Neural cell (in vitro differentiated cells): ENCODE results near the gene FNDC1. TPM values are rescaled to one million over a fixed set of nuclear protein-coding genes. Genes with fewer than 3 reads are reported as not detected.

Source experiments
- H2AFZ ChIP-seq: fragments of 200-600, 300-800 bp; sonication (generic), shearing (Covaris generic); 2 replicates; pipeline ENCODE4 v1.6.0; 2014; ENCODE audit warnings: low read depth, mild to moderate bottlenecking, antibody characterized with exemption, low read length, moderate library complexity
- H3F3A ChIP-seq: fragments of 200-600 bp; shearing (Covaris generic); 2 replicates; pipeline ENCODE4 v1.6.1; 2016; ENCODE audit warnings: mild to moderate bottlenecking, moderate library complexity, mixed read lengths, antibody characterized with exemption, low read length; ENCODE audit not compliant: insufficient read depth, poor library complexity, severe bottlenecking
- H3K27ac ChIP-seq: fragments of 200-600, 300-800 bp; sonication (generic), shearing (Covaris generic); 2 replicates; pipeline ENCODE4 v1.5.1; 2014; ENCODE audit warnings: mild to moderate bottlenecking, low read length, moderate library complexity
- H3K27me3 ChIP-seq: fragments of 300-800, 200-600 bp; sonication (generic), shearing (Covaris generic); 2 replicates; pipeline ENCODE4 v1.6.0; 2014; ENCODE audit warnings: mild to moderate bottlenecking, low read depth, low read length, moderate library complexity; ENCODE audit not compliant: insufficient read depth
- H3K36me3 ChIP-seq: fragments of 300-800, 200-600 bp; sonication (generic), shearing (Covaris generic); 2 replicates; pipeline ENCODE4 v1.5.1; 2014; ENCODE audit warnings: mild to moderate bottlenecking, antibody characterized with exemption, low read length, moderate library complexity; ENCODE audit not compliant: insufficient read depth
- H3K4me2 ChIP-seq: fragments of 300-800, 200-600 bp; sonication (generic), shearing (Covaris generic); 2 replicates; pipeline ENCODE4 v1.6.0; 2014; ENCODE audit warnings: mild to moderate bottlenecking, low read length
- H3K4me3 ChIP-seq: fragments of 300-800, 200-600 bp; sonication (generic), shearing (Covaris generic); 2 replicates; pipeline ENCODE4 v1.5.1; 2014; ENCODE audit warnings: mild to moderate bottlenecking, low read length, moderate library complexity
- H3K79me2 ChIP-seq: fragments of 200-600 bp; shearing (Covaris generic); replicated peaks from 2 replicates; pipeline ENCODE4 v1.6.0; 2014; ENCODE audit warnings: mild to moderate bottlenecking, low read length, moderate library complexity; ENCODE audit not compliant: insufficient read depth
- H3K9ac ChIP-seq: fragments of 300-800, 200-600 bp; sonication (generic), shearing (Covaris generic); 2 replicates; pipeline ENCODE4 v1.6.1; 2016; ENCODE audit warnings: mild to moderate bottlenecking, low read length, mixed read lengths
- H3K9me2 ChIP-seq: fragments of 200-600 bp; shearing (Covaris generic); 2 replicates; pipeline ENCODE4 v1.6.1; 2016; ENCODE audit warnings: mild to moderate bottlenecking, low read length, mixed read lengths; ENCODE audit not compliant: insufficient read depth
- H3K9me3 ChIP-seq: fragments of 200-600, 300-800 bp; sonication (generic), shearing (Covaris generic); 2 replicates; pipeline ENCODE4 v1.6.1; 2016; ENCODE audit warnings: mild to moderate bottlenecking, mixed run types, low read length, moderate library complexity, mixed read lengths
- H4K20me1 ChIP-seq: fragments of 200-600 bp; shearing (Covaris generic); 2 replicates; pipeline ENCODE4 v1.6.1; 2016; ENCODE audit warnings: mild to moderate bottlenecking, mixed run types; ENCODE audit not compliant: insufficient read depth
- EP300 ChIP-seq: fragments of 450-650 bp; conservative IDR thresholded peaks from 2 replicates; pipeline ENCODE4 v1.6.1; 2014; ENCODE audit warnings: antibody characterized with exemption, mild to moderate bottlenecking, moderate library complexity; ENCODE audit not compliant: poor library complexity, severe bottlenecking
- EZH2 ChIP-seq: fragments of 200-600, 300-800 bp; shearing (Covaris generic), sonication (generic); IDR thresholded peaks from 2 replicates; pipeline ENCODE4 v1.6.1; 2014; ENCODE audit warnings: antibody characterized with exemption, low read length, borderline replicate concordance, mild to moderate bottlenecking; ENCODE audit not compliant: insufficient read depth, poor library complexity, severe bottlenecking
- MXI1 ChIP-seq: fragments of 450-650 bp; conservative IDR thresholded peaks from 2 replicates; pipeline ENCODE4 v1.6.1; 2014; ENCODE audit warnings: antibody characterized with exemption, mild to moderate bottlenecking; ENCODE audit not compliant: poor library complexity, severe bottlenecking
- POLR2AphosphoS5 ChIP-seq: IDR thresholded peaks from 2 replicates; pipeline ENCODE4 v1.6.1; 2012
- RAD21 ChIP-seq: fragments of 450-650 bp; conservative IDR thresholded peaks from 2 replicates; pipeline ENCODE4 v1.6.1; 2014; ENCODE audit warnings: antibody characterized with exemption, mild to moderate bottlenecking, moderate library complexity
- SMC3 ChIP-seq: fragments of 450-650 bp; conservative IDR thresholded peaks from 2 replicates; pipeline ENCODE4 v1.6.1; 2014; ENCODE audit warnings: antibody characterized with exemption, mild to moderate bottlenecking, moderate library complexity; ENCODE audit not compliant: poor library complexity
- TAF1 ChIP-seq: IDR thresholded peaks from 2 replicates; pipeline ENCODE4 v1.6.1; 2012; ENCODE audit warnings: low read depth
- polyA plus RNA-seq: library from polyadenylated mRNA; depleted of rRNA; stranded (reverse); fragments of >200 nt; gene quantifications from 2 replicates; pipeline ENCODE4 v1.2.3, GENCODE V29; 2014
- TF ChIP-seq, protein P1 (sequence below): fragments of 450-650 bp; IDR thresholded peaks from 2 replicates; pipeline ENCODE4 v1.5.1; 2014; ENCODE audit warnings: antibody characterized with exemption, mild to moderate bottlenecking, moderate library complexity; ENCODE audit not compliant: poor library complexity, severe bottlenecking
- TF ChIP-seq, protein P2 (sequence below): IDR thresholded peaks from 2 replicates; pipeline ENCODE4 v1.6.1; 2012; ENCODE audit warnings: borderline replicate concordance

The FNDC1 gene
- polyA plus RNA-seq, 1 donor from 2014 or later: not detected

DNA sequence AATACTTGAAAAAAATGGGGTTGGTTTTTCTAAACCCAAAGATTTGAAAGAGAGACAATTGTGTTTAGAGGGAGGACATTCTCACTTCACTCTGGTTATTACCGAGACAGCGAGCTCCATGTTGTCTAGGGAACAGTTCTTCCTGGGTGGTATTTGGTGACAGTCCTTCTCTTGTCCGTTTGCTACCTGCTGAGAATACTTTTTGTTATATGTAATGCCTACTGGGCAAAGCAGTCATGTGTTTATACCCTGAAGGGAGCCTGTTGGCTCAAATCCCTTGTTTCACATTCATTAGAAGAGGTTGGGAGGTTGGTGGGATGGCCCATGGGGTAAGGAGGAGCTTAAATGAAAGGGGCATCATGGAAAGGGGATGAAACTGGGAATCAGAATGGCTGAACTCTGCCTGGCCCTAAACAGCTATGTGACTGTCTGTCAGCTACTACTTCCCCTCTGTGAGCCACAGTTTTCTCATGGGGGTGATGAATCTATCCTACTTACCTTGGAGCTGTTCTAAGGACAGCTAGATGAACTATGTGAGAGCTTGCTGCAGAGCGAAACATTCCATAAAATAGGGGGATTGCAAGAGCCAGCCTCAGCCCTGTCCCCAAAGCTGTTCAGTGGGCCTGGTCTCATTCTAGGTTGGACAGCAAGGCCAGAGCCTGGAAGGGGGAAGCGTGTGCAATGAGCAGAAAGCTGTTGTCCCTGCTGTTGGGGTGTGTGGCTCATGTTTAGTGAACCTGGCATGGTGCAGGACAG, 43.5 kb downstream of the FNDC1 start:
- H3K9me3 ChIP-seq: no peaks in the 10 kb centered on the region
- H3K27ac ChIP-seq: no peak overlapping the region

DNA sequence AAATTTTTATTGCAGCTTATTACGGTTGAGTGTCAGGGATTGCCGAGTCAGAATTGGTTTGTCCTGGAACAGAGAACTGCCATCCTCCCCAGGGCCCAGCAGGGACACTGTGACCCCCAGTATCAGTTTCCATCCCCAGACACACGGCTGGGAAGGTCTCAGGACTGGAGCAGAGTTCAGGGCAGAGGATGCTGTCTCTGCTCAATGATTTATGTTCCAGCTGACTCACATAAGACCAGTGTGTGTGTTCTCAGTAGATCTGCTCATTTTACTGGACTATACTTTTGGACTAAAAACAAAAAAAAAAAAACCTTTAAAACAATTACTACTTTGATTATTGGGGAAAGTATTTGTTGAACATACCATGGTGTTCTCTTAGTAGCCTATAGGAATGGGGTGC, 44.2 kb downstream of the FNDC1 start:
- H3K9me2 ChIP-seq: no peaks in the 10 kb centered on the region
- no peaks in the 10 kb centered on the region for H3K9me3 ChIP-seq
- no peaks in the 10 kb centered on the region for H3F3A ChIP-seq
- H3K27ac ChIP-seq: no peak overlapping the region
- H3K79me2 ChIP-seq: no peaks in the 10 kb centered on the region
- H2AFZ ChIP-seq: no peak overlapping the region
- no peak overlapping the region for H3K4me2 ChIP-seq
- H3K9ac ChIP-seq: no peak overlapping the region
- H3K36me3 ChIP-seq: no peaks in the 10 kb centered on the region
- no peak overlapping the region for H3K4me3 ChIP-seq
- H4K20me1 ChIP-seq: no peaks in the 10 kb centered on the region
- no peaks in the 10 kb centered on the region for H3K27me3 ChIP-seq
- TF ChIP-seq EP300 (no peak), EZH2 (no peak), SMC3 (no peak), POLR2AphosphoS5 (no peak), TAF1 (no peak), RAD21 (no peak), MXI1 (no peak)
- TF ChIP-seq, protein P1, sequence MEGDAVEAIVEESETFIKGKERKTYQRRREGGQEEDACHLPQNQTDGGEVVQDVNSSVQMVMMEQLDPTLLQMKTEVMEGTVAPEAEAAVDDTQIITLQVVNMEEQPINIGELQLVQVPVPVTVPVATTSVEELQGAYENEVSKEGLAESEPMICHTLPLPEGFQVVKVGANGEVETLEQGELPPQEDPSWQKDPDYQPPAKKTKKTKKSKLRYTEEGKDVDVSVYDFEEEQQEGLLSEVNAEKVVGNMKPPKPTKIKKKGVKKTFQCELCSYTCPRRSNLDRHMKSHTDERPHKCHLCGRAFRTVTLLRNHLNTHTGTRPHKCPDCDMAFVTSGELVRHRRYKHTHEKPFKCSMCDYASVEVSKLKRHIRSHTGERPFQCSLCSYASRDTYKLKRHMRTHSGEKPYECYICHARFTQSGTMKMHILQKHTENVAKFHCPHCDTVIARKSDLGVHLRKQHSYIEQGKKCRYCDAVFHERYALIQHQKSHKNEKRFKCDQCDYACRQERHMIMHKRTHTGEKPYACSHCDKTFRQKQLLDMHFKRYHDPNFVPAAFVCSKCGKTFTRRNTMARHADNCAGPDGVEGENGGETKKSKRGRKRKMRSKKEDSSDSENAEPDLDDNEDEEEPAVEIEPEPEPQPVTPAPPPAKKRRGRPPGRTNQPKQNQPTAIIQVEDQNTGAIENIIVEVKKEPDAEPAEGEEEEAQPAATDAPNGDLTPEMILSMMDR: no peak
- TF ChIP-seq, protein P2, sequence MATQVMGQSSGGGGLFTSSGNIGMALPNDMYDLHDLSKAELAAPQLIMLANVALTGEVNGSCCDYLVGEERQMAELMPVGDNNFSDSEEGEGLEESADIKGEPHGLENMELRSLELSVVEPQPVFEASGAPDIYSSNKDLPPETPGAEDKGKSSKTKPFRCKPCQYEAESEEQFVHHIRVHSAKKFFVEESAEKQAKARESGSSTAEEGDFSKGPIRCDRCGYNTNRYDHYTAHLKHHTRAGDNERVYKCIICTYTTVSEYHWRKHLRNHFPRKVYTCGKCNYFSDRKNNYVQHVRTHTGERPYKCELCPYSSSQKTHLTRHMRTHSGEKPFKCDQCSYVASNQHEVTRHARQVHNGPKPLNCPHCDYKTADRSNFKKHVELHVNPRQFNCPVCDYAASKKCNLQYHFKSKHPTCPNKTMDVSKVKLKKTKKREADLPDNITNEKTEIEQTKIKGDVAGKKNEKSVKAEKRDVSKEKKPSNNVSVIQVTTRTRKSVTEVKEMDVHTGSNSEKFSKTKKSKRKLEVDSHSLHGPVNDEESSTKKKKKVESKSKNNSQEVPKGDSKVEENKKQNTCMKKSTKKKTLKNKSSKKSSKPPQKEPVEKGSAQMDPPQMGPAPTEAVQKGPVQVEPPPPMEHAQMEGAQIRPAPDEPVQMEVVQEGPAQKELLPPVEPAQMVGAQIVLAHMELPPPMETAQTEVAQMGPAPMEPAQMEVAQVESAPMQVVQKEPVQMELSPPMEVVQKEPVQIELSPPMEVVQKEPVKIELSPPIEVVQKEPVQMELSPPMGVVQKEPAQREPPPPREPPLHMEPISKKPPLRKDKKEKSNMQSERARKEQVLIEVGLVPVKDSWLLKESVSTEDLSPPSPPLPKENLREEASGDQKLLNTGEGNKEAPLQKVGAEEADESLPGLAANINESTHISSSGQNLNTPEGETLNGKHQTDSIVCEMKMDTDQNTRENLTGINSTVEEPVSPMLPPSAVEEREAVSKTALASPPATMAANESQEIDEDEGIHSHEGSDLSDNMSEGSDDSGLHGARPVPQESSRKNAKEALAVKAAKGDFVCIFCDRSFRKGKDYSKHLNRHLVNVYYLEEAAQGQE: no peak

More for the DNA sequence above, 43.5 kb downstream of the FNDC1 start:
- no peak overlapping the region for H3K4me3 ChIP-seq
- H3K27me3 ChIP-seq: no peaks in the 10 kb centered on the region
- no peak overlapping the region for H2AFZ ChIP-seq
- no peaks in the 10 kb centered on the region for H3K79me2 ChIP-seq
- no peaks in the 10 kb centered on the region for H3K9me2 ChIP-seq
- H3K9ac ChIP-seq: no peak overlapping the region
- TF ChIP-seq, protein P2: no peak
- no peak for TF ChIP-seq POLR2AphosphoS5
- TF ChIP-seq TAF1: no peak
- no peak for TF ChIP-seq EZH2
- TF ChIP-seq MXI1: no peak
- no peak for TF ChIP-seq SMC3
- TF ChIP-seq RAD21: no peak
- TF ChIP-seq, protein P1: no peak
- no peak for TF ChIP-seq EP300
- H3K36me3 ChIP-seq: no peaks in the 10 kb centered on the region
- H4K20me1 ChIP-seq: no peaks in the 10 kb centered on the region
- no peak overlapping the region for H3K4me2 ChIP-seq
- H3F3A ChIP-seq: no peaks in the 10 kb centered on the region
